Motor neuron (in vitro differentiated cells): ENCODE measurements around the gene IRAG1. TPM values are rescaled to one million over a fixed set of nuclear protein-coding genes. Genes with fewer than 3 reads are reported as not detected.
"Not testable (repeated sequence)": the region's sequence is repeated elsewhere in the genome, so short reads cannot be mapped to it uniquely, and the experiment has no call there.

Experiments
- ATAC-seq, 8 experiments: fragments of 200-7000 bp; cut with Tn5 transposase; replicated peaks in 6 of 8; 2 replicates each; pipeline ENCODE4 v1.8.0; 2021; ENCODE audit warnings: mild to moderate bottlenecking in 8 of 8, moderate library complexity in 8 of 8
- H3K27ac ChIP-seq, 2 donors: fragments of 250-450 bp; sonication (Bioruptor Pico); 2 replicates each; pipeline ENCODE4 v1.9.0; 2021; ENCODE audit warnings: antibody characterized with exemption in 2 of 2, mild to moderate bottlenecking in 2 of 2, moderate library complexity in 1 of 2
- H3K4me1 ChIP-seq, 2 donors: fragments of 250-450 bp; sonication (Bioruptor Pico); replicated peaks in 1 of 2; 2 replicates each; pipeline ENCODE4 v1.6.1; 2021; ENCODE audit warnings: antibody characterized with exemption in 2 of 2, mild to moderate bottlenecking in 2 of 2, moderate library complexity in 1 of 2
- H3K4me3 ChIP-seq, 5 donors: fragments of 250-450 bp; sonication (Bioruptor Pico); 2 replicates each; pipeline ENCODE4 v1.9.0; 2021; ENCODE audit warnings: antibody characterized with exemption in 5 of 5, mild to moderate bottlenecking in 5 of 5, moderate library complexity in 4 of 5
- WGBS, 10 experiments: fragments of 450-650 bp; shearing (Covaris generic); methylation state at CpG; one replicate each; pipeline ENCODE4 v1.0.0; 2022; 5-methylcytosine and 5-hydroxymethylcytosine counted together
- in situ Hi-C, 9 experiments: fragments of 400-800 bp; cut with MboI; loops; one replicate each; pipeline ENCODE4 v1.15.0; 2021; ENCODE audit warnings: low sequenced_read_pairs in 9 of 9, low pct_unique_long_range_greater_than_20kb in 2 of 9; ENCODE audit not compliant: unreplicated experiment in 9 of 9
- total RNA-seq, 8 experiments: library from RNA; unstranded; fragments of 300-600 nt; gene quantifications; 2 replicates each; pipeline versions ENCODE4 v1.2.3 to v1.2.4, GENCODE V29; 2022

The IRAG1 gene
- total RNA-seq, 8 experiments from 2014 or later = 0.13 to 6.1 (median 0.64) TPM

GRCh38 chr11:10694486-10695239 lies 1.1 kb upstream of the IRAG1 start:
- Histone ChIP-seq H3K4me3 (no peak overlapping the region), H3K27ac (no peak overlapping the region), H3K4me1 (no peaks in the 10 kb centered on the region)
- 50 to 100% (median 60%) methylated on average over 1 to 4 of the region's 4 CpGs; no CpG with 5 or more reads in 3 of the 10 experiments for WGBS, 10 experiments
- peak in 2 of 8 experiments; percentile 40 to 64 for ATAC-seq
- in situ Hi-C loops = no loop called here

- Histone ChIP-seq H3K27ac (no peak overlapping the region), H3K4me3 (no peak overlapping the region), H3K4me1 (no peaks in the 10 kb centered on the region)
- peak in 1 of 8 experiments; percentile 38 for ATAC-seq
- in situ Hi-C loops = no loop called here
- 64 to 100% (median 84%) methylated on average over 1 to 6 of the region's 7 CpGs; no CpG with 5 or more reads in 4 of the 10 experiments for WGBS, 10 experiments
Observed at GRCh38 chr11:10692531-10693115, 932 bp downstream of the IRAG1 start.

DNA sequence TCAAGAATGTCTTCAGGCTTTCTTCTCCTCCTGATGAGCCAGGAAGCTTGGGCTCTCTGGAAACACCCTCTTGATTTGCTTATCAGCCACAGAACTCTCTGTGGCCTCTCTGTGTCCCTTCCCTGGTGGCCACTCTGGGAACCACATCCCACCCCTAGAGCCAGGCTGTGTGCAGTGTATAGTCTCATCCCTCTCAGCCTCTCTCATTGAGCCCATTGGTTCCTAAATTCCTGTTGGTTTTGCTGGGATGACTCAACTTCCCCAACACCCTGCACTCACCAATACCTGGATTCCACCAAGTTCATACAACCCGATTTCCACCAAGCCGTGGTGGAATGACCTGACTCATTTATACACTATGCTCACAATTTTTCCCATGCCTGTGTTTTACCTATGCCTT lies 5.2 kb downstream of the IRAG1 start:
- H3K4me1 ChIP-seq = no peaks in the 10 kb centered on the region
- no peak overlapping the region for H3K27ac ChIP-seq
- ATAC-seq = peak in 3 of 8 experiments; percentile 44 to 58 (median 49)
- in situ Hi-C loops = no loop called here
- H3K4me3 ChIP-seq = no peak overlapping the region
- WGBS, 10 experiments = 40 to 100% (median 80%) methylated on average over 1 to 2 of the region's 2 CpGs; no CpG with 5 or more reads in 3 of the 10 experiments

- no peak overlapping the region for H3K4me3 ChIP-seq
- no peak overlapping the region for H3K27ac ChIP-seq
- 63 to 100% (median 83%) methylated on average over 1 of the region's 1 CpG; no CpG with 5 or more reads in 5 of the 10 experiments for WGBS, 10 experiments
- in situ Hi-C loops = no loop called here
- ATAC-seq = no peak
- H3K4me1 ChIP-seq = no peaks in the 10 kb centered on the region
Observed at GRCh38 chr11:10686311-10686710, 7.2 kb downstream of the IRAG1 start.

- in situ Hi-C loops = no loop called here
- no peaks in the 10 kb centered on the region for H3K4me1 ChIP-seq
- WGBS, 10 experiments = 44 to 100% (median 60%) methylated on average over 1 of the region's 1 CpG; no CpG with 5 or more reads in 1 of the 10 experiments
- H3K4me3 ChIP-seq = no peak overlapping the region
- no peak overlapping the region for H3K27ac ChIP-seq
- no peak for ATAC-seq
Observed at GRCh38 chr11:10683429-10683828, 10.1 kb downstream of the IRAG1 start.

- Histone ChIP-seq H3K4me1 (no peaks in the 10 kb centered on the region), H3K27ac (no peak overlapping the region), H3K4me3 (no peak overlapping the region)
- in situ Hi-C loops = no loop called here
- 86 to 100% (median 95%) methylated on average over 2 of the region's 3 CpGs; no CpG with 5 or more reads in 5 of the 10 experiments for WGBS, 10 experiments
- no peak for ATAC-seq
Observed at GRCh38 chr11:10680956-10681487, 12.5 kb downstream of the IRAG1 start.

DNA sequence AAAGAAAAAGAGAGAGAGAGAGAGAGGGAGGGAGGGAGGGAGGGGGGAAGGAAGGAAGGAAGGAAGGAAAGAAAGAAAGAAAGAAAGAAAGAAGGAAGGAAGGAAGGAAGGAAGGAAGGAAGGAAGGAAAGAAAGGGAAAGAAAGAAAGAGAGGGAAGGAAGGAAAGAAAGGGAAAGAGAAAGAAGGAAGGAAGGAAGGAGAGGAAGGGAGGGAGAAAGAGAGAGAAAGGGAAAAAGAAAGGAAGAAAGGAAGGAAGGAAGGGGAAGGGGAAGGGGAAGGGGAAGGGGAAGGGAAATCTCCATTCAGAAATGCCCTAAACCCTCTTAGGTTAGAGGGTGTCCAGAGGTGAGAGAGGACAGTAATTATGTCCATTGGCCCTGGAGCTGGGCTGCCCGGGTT lies 13.3 kb downstream of the IRAG1 start:
- H3K4me3 ChIP-seq, H3K4me1 ChIP-seq, in situ Hi-C loops, ATAC-seq, H3K27ac ChIP-seq: not testable (repeated sequence)
- no CpG with 5 or more reads among the region's 1 CpG for WGBS, 10 experiments

DNA sequence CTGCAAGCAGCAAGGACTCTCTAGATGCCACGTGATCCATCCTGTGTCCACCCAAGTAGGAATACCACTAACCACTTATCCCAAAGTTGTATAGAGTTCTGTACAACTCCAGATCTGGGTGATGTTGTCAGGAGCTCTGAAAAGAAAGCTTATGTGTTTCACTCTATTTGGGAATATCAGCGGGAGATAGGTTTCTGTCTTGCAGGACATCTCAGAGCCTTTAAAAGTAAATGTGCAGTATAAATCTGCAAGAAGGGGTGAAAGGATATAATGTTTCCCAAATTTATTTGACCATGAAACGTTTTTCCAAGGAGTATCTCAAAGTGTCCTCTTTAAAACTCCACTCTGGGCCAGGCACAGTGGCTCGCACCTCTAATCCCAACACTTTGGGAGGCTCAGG lies 13.9 kb downstream of the IRAG1 start:
- H3K4me3 ChIP-seq = no peak overlapping the region
- 0 to 86% (median 47%) methylated on average over 1 to 4 of the region's 4 CpGs; no CpG with 5 or more reads in 2 of the 10 experiments for WGBS, 10 experiments
- no peak for ATAC-seq
- no peaks in the 10 kb centered on the region for H3K4me1 ChIP-seq
- in situ Hi-C loops = no loop called here
- H3K27ac ChIP-seq = no peak overlapping the region

DNA sequence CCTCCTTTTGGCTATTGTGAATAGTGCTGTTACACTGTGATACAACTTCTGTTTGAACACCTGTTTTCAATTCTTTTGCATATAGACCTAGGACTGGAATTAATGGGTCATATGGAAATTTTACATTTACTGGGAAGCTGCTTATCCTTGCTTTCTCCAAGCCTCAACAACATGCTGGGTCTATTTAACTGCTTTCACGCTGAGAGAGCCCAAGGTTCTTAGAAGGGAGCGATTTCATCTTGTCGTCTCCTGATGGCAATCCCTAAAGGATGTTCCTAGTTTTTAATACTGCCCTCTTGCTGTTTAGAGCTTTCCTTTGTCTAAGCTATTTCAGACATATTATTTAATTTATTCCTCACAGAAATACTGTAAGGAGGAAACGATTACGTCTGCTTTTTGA lies 15.5 kb downstream of the IRAG1 start:
- ATAC-seq = no peak
- Histone ChIP-seq H3K27ac (no peak overlapping the region), H3K4me3 (no peak overlapping the region), H3K4me1 (no peaks in the 10 kb centered on the region)
- WGBS, 10 experiments = 40 to 97% (median 73%) methylated on average over 1 to 5 of the region's 5 CpGs; no CpG with 5 or more reads in 2 of the 10 experiments
- in situ Hi-C loops = no loop called here

DNA sequence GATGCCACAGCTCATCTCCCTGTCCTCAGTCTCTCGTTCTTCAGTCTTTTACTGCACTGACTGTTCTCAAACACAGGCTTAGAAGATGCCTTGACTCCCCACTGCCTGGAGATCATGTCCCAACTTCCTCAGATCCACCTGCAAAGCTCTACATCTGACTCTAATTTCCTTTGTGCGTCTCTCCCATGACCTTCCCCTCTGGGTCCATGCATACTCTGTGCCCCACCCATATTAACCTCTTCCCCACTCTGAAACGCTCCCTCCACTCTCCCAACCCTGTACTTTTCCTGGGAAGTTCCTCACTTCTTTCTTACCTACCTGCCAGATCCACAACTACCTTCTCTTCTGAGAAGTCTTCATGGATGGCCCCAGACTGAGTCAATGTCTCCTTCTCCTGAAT lies 16.6 kb downstream of the IRAG1 start:
- ATAC-seq = peak in 3 of 8 experiments; percentile 39 to 60 (median 57)
- H3K4me1 ChIP-seq = no peaks in the 10 kb centered on the region
- in situ Hi-C loops = no loop called here
- no peak overlapping the region for H3K4me3 ChIP-seq
- WGBS, 10 experiments = 33 to 100% (median 67%) methylated on average over 1 to 2 of the region's 3 CpGs; no CpG with 5 or more reads in 3 of the 10 experiments
- H3K27ac ChIP-seq = no peak overlapping the region

DNA sequence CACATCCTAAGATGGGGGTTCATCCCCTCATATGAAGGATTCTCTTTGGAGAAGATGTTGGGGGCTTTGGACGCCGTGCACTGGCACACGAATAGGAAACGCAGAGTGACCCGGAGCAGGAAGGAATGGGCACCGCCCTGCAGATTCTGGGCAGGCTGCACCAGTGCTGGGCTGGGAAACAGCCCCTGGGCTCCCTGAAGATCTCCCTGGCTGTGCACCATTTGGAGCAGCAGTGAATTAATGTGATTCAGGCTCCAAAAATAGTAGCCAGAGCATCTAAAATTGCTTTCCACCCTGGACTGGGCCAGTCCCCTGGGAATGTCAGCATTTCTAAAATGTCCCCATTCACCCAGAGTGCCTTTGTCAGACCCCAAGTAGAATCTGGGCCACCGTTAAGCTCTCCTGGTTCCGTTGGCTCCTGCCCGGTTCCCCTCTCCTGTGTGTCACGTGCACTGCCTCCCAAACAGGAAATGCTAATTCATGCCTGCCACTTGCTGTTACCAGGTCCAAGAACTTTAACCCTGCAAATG lies 18.6 kb downstream of the IRAG1 start:
- no peak overlapping the region for H3K4me3 ChIP-seq
- 0 to 80% (median 45%) methylated on average over 1 to 6 of the region's 10 CpGs; no CpG with 5 or more reads in 4 of the 10 experiments for WGBS, 10 experiments
- ATAC-seq = peak in 3 of 8 experiments; percentile 82 to 86 (median 86)
- no peak overlapping the region for H3K27ac ChIP-seq
- in situ Hi-C loops = no loop called here
- no peaks in the 10 kb centered on the region for H3K4me1 ChIP-seq

DNA sequence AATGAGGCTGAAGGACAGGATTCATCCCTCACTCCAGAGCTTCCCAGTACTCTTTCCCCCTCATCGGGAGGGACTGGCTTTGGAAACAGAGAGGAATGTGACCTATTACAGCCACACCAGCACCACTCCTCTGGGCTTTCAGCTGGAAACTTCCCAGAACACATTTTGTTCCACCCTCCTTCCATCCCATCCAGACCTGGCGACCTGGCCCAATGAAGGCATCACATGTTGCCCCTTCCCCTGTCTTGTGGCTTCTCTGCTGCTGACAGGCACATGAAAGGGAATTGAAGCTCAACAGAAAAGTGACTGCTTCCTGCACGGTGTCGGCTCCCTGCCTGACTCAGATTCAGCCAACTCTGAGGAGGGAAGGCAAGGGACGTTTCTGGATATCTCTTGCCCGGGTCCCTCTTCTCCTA lies 19.1 kb downstream of the IRAG1 start:
- peaks cover 0 to 5% of the 10 kb centered on the region in 2 donors for H3K4me1 ChIP-seq
- no peak overlapping the region for H3K4me3 ChIP-seq
- H3K27ac ChIP-seq = no peak overlapping the region
- peak in 3 of 8 experiments; percentile 29 to 59 (median 54) for ATAC-seq
- in situ Hi-C loops = no loop called here
- WGBS, 10 experiments = 7 to 68% (median 25%) methylated on average over 1 to 5 of the region's 6 CpGs; no CpG with 5 or more reads in 4 of the 10 experiments

GRCh38 chr11:10673501-10674062 lies 20.0 kb downstream of the IRAG1 start:
- H3K27ac ChIP-seq = no peak overlapping the region
- peaks cover 0 to 7% of the 10 kb centered on the region in 2 donors for H3K4me1 ChIP-seq
- H3K4me3 ChIP-seq = no peak overlapping the region
- ATAC-seq = no peak
- in situ Hi-C loops = no loop called here
- WGBS, 10 experiments = 65 to 90% (median 84%) methylated on average over 3 to 6 of the region's 6 CpGs
